NCI-H69 (cell line): ENCODE measurements around the gene TMEM182.

Experiments used
- DNase-seq: peaks from one replicate; lab custom pipeline; 2025; lab: John Stamatoyannopoulos, UW

The TMEM182 gene

GRCh38 chr2:102801858-102802699 lies 40.2 kb downstream of the TMEM182 start:
- no peak for DNase-seq

- no peak for DNase-seq
Measured at GRCh38 chr2:102803041-102803896, 41.4 kb downstream of the TMEM182 start.

GRCh38 chr2:102803897-102804217 lies 42.0 kb downstream of the TMEM182 start:
- no peak for DNase-seq

- peak; percentile 44 for DNase-seq
Measured at GRCh38 chr2:102806250-102806837, 44.5 kb downstream of the TMEM182 start.

DNA sequence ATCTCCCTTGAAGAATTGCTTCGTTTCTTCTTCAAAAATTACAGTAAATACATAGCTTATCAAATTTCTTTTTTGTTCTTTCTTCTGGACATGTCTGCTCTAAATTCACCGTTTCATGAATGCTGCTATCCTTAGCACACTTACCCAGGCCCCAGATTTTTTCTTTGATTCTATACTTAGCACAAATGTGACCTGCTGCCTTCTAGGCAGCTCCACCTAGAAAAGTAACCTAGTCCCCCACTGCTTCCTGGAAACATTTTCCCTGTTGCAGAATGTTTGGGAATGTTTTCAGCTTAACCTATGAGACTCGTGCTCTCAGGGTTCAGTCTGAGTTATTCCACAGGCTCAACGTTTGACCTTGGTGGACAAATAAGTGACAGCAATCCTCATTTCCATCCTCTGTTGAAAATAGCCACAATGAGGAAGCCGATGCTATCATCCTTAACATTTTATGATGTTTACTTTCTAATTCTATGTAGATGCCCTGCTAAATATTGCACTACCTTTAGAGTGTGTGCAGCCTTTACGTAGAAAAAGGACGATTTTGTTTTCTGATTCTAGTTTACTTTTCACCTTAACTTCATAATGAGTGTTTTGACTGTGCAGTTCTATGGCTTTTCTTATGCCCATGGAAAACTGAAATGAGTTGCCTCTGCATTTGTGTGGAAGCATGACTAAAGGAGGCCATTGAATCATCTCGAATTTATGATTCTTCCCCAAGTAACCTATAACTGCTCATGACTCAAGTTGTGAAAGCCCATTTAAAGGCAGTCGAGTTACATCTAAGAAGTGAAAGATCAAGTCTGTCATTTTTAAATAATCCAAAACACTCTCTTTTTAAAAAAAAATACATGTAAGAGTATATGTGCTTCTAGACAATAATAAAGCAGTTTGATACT lies 47.7 kb downstream of the TMEM182 start:
- DNase-seq, result no peak

DNA sequence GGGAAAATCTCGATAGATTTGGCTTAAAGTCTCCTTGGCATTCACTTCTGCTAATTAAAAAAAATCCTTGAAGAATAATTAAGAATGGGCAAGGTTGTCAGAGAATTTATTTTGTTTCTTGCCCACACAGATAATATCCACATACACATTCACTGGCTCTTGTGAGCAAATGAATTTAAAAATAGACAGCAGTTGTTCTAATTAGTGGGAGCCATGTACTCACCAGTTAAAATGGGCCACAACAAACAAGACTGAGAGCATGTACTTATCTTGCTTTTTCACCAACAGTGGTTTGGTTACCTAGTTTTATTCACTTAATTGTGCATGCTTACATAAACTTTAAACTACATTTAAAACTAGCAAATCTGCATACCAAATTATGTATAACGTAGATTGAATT lies 53.5 kb downstream of the TMEM182 start:
- DNase-seq, result no peak

DNA sequence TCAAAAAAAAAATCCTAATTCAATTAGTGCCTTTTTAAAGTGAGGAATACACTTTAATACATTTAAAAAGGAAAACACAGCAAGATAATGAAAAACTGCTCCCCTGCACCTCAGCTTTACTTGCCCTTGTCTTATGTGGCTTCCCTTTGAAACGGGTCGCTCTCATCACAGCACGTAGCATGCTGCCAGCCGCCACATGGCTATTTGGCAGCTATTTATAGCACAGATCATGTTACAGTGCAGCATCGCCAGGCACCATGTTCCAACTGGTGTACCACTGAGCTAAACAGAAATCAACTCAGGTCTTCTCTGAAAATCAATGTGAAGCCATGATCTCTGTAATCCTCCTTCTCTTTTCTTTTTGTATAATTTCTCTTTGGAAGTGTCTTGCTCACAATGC lies 65.1 kb downstream of the TMEM182 start:
- DNase-seq, result peak; percentile 81

DNA sequence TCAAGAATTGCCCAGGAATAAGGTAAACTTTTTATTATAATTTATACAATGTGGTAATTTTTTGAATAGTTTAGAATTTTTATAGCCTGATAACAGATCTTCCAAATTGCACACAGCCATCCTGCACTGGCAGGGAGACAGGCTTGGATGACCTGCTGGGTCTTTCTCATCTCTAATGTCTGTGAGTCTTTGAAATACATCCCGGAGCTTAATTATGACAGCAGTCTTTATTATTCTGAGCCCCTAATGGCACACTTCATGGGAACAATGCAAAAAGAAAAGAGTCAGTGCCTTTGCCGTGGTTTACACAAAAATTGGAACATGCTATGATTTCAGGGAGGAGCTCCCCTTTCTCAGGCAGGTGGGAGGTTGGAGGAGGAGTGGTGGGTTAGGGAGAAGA lies 71.0 kb downstream of the TMEM182 start:
- DNase-seq, result peak; percentile 33

- peak; percentile 51 for DNase-seq
Measured at GRCh38 chr2:102834523-102835273, 72.9 kb downstream of the TMEM182 start.

GRCh38 chr2:102837626-102838198 lies 75.9 kb downstream of the TMEM182 start:
- no peak for DNase-seq

GRCh38 chr2:102839668-102840388 lies 78.0 kb downstream of the TMEM182 start:
- DNase-seq, result peak; percentile 43

DNA sequence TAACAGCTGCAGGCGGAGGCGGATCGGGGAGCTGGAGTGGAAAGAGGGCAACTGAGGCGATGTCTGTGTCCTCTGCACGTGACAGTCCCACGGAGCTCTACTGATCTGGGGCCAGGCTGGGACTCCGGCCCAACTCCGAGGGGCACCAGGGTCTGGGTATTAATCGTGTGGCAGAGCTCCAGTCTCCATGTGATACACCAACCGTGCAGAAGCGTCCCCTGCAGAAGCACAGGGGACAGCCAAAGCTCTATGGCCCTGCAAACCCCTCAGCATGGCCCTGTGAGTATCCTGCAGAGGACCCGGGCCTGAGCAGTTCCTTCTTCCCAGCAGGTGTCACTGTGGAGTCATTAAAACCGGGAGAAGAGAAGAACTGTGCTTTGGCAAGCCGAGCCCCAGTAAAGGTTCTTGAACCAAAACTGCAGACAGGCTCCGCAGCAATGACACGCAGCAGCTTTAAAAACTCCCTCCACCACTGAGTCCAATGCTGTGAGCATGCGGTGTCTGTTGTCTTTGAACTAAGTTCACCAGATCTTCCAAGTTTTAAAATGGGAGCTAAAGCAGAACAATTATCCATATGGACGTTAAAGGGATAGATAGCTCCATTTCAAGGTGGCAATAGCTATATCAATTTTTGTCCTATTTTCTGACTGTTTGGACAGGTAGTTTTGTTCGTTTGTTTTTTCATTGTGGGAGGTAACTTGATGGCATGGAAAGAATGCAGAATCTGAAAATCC lies 79.4 kb downstream of the TMEM182 start:
- DNase-seq, result peak; percentile 28

GRCh38 chr2:102843764-102844443 lies 82.1 kb downstream of the TMEM182 start:
- DNase-seq, result peak; percentile 63

DNA sequence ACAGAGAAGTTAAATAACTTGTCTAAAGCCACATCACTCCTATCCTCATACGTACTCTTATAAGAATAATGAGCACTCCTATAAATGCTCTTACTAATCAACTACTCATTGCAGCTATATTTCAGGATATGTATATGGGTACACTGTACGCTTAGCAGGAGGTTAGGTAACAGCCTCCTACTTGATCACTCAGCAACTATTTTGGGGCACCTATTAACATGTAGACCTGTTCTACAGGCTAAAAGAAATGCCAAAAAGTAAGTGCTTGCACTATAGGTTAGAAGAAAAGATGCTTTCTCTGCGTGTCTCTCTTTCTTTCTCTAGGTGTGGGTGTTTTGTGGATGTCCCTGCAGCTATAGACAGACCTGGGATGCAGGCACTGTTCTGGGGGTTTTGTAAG lies 83.1 kb downstream of the TMEM182 start:
- no peak for DNase-seq

DNA sequence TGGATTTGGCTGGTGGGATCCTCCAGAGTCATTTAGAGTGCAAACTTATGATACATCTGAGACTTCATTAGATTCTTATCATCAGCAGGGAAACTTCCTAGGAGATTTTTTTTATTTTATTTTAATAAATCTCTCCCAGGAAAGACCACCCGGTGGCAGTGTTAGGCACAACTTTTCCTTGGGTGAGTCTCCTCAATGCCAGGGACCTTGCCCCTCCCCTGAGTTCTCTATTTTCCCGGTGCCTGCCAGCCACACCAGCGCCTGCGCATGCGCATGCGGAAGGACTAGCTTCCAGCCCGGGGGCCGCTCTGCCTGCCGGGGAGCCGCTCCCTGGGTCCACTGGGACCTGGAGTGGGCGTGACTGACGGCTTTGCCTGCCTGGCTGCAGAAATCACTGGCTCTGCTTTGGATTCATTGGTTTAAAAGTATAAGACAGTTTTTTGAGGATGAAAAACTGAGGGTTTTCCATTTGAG lies 86.6 kb downstream of the TMEM182 start:
- DNase-seq, result peak; percentile 79

GRCh38 chr2:102850888-102851287 lies 89.1 kb downstream of the TMEM182 start:
- DNase-seq, result no peak

DNA sequence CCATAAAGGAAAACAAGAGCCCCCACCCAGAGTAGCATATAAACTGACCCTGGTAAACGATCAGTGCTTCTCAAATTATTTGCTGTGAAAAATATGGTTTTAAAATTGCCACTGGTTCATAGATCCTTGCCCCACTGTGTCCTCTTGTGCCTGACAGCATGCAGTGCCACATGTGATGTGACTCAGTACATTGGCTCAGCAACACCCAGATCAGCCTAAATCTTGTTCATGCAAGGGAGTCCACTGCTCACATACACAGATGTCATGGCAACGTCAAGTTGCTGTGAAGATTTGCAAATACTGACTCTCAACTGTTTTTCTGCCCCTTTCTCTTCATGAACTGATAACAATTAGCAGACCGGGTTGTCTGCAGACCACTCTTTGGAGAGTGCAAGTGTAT lies 91.0 kb downstream of the TMEM182 start:
- DNase-seq, result no peak
